ENCODE results near the gene SLC36A4.

The SLC36A4 gene

DNA sequence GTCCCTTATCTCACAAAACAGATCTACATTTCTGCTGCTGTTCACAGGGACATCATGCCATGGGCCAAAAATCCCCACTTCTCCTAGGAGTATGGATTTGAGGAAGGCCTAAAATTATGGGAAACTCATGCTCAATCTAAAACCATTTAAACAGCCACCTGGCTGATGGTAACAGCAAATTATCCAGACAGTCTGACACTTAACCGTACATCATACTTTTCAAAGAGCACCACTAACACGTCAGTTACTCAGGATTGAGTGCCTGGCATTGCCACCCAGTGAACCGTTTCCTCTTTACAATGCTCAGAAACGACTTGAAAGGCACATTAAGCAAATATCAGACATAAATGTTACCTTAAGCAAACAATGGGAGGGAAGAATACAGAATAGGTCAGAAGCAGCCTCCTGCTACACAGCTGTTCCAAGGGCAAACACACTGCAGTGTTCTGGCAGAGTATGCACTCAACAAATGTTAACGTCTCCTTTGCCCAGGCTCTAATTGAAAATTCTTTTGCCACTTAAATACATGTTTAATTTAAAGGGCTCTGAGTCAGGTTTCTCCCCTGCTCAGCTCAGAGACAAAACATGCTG lies 18.8 kb upstream of the SLC36A4 start:
- TF ChIP-seq, protein P1, sequence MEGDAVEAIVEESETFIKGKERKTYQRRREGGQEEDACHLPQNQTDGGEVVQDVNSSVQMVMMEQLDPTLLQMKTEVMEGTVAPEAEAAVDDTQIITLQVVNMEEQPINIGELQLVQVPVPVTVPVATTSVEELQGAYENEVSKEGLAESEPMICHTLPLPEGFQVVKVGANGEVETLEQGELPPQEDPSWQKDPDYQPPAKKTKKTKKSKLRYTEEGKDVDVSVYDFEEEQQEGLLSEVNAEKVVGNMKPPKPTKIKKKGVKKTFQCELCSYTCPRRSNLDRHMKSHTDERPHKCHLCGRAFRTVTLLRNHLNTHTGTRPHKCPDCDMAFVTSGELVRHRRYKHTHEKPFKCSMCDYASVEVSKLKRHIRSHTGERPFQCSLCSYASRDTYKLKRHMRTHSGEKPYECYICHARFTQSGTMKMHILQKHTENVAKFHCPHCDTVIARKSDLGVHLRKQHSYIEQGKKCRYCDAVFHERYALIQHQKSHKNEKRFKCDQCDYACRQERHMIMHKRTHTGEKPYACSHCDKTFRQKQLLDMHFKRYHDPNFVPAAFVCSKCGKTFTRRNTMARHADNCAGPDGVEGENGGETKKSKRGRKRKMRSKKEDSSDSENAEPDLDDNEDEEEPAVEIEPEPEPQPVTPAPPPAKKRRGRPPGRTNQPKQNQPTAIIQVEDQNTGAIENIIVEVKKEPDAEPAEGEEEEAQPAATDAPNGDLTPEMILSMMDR (IDR thresholded peaks at IDR 0.05; ENCODE audit: low read depth, low read length) = no peak
- H3K4me3 ChIP-seq (replicated peaks in 1 of 2; ENCODE audit: low read depth in 2 of 2, low read length in 2 of 2) = no peak overlapping the region
- DNase-seq (ENCODE audit: low read depth in 2 of 2) = no peak

DNA sequence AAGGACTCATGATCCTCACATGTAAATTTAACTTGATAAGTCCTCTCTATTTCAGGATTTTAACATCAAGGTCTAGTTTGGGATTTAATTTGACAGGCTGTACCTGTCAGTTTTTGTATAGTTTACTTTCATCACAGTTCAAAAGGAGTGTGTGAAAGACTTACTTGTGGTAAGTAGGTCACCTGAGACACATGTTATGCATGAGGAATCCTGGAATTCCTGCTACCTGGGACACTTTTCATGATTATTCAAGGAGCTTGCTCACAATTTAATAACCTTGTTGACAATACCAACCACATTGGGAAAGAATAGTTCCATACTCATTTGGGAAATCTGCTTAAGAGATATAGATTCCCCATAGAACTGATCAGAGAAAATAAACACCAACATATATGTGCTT lies 15.8 kb upstream of the SLC36A4 start:
- TF ChIP-seq, protein P1 (IDR thresholded peaks at IDR 0.05; ENCODE audit: low read depth, low read length) = no peak

DNA sequence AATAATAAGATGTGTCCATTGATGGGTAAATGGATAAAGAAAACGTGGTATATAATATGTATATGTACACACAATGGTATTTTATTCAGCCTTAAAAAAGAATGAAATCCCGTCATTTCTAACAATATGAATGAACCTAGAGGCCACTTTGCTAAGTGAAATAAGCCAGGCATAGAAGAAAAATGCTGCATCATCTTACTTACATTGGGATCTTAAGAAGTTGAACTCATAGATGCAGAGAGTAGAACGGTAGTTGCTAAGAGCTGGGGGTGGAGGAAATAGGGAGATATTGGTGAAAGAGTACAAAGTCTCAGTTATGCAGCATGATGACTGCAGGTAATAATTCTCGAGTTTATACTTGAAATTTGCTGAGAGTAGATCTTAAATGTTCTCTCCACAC lies 14.3 kb upstream of the SLC36A4 start:
- TF ChIP-seq, protein P1 (IDR thresholded peaks at IDR 0.05; ENCODE audit: low read depth, low read length) = no peak
- no peak for DNase-seq (ENCODE audit: low read depth in 2 of 2)
- no peak overlapping the region for H3K4me3 ChIP-seq (replicated peaks in 1 of 2; ENCODE audit: low read depth in 2 of 2, low read length in 2 of 2)

More for the DNA sequence above, 15.8 kb upstream of the SLC36A4 start:
- no peak for DNase-seq (ENCODE audit: low read depth in 2 of 2)
- H3K4me3 ChIP-seq (replicated peaks in 1 of 2; ENCODE audit: low read depth in 2 of 2, low read length in 2 of 2) = no peak overlapping the region

DNA sequence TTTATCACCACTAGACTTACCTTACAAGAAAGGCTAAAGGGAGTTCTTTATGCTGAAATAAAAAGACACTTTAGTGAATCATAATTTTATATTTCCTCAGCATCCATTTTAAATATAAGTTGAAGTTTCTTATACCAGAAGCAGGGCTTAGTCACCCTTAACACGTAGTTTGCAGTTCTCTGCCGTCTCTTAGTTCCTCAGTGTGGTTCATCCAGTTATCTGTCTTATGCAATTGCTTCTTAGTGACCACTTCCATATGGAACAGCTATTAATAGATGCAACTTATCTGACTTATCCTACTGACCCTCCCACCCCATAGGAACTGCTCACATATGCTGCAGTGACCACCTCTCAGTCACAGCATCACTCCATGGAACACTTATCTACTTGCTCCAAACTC lies 11.7 kb upstream of the SLC36A4 start:
- TF ChIP-seq, protein P1 (IDR thresholded peaks at IDR 0.05; ENCODE audit: low read depth, low read length) = no peak
- peak in 1 of 2 donors; percentile 6 for DNase-seq (ENCODE audit: low read depth in 2 of 2)
- H3K4me3 ChIP-seq (replicated peaks in 1 of 2; ENCODE audit: low read depth in 2 of 2, low read length in 2 of 2) = no peak overlapping the region

DNA sequence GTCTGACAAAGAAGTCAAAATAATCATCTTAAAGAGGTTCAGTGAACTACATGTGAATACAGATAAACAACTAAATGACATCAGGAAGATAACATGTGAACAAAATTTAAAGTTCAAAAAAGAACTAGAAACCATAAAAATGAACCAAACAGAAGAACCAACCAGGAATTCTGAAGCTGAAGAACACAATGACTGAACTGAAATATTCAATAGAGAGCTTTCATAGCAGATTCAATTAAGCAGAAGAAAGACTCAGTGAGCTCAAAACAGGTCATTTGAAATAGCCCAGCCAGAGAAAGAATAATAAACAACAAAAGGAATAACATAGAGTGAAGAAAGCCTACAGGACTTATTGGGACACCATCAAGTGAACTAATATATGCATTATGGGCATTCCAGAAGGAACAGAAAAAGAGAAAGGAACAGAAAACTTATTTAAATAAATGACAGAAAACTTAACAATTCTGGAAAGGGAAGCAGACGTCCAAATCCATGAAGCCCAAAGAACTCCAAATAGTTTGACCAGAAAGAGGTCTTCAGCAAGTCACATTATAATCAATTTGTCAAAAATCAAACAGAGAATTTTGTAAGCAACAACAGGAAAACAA lies 11.0 kb upstream of the SLC36A4 start:
- no peak for DNase-seq (ENCODE audit: low read depth in 2 of 2)
- H3K4me3 ChIP-seq (replicated peaks in 1 of 2; ENCODE audit: low read depth in 2 of 2, low read length in 2 of 2) = no peak overlapping the region
- TF ChIP-seq, protein P1 (IDR thresholded peaks at IDR 0.05; ENCODE audit: low read depth, low read length) = no peak

DNA sequence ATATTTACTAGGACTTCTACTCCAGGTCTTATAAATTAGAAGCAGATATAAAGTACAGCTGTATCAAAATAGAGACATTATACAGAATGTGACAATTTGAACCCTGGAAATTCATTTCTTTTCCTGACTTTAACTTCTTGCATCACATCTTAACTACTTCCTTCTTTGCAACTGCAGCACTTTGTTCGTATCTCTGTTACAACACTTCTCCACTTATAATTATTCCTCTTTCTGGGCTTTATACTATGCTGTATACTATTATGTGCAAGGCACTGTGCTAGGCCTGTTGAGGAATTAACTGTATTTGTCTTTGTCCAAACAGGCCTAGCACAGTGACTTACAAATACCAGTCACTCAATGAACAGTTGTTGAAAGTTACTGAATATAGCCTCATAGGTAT lies 1.8 kb upstream of the SLC36A4 start:
- no peak for DNase-seq (ENCODE audit: low read depth in 2 of 2)
- TF ChIP-seq, protein P1 (IDR thresholded peaks at IDR 0.05; ENCODE audit: low read depth, low read length) = no peak
- no peak overlapping the region for H3K4me3 ChIP-seq (replicated peaks in 1 of 2; ENCODE audit: low read depth in 2 of 2, low read length in 2 of 2)

All from cardiac fibroblast (primary cell).